NOMO-1 treated with dmso at 0.1 percent for 144 hours (cell line): ENCODE measurements around the gene PLA1A.
"Not testable (repeated sequence)": the region's sequence is repeated elsewhere in the genome, so short reads cannot be mapped to it uniquely, and the experiment has no call there.

Experiments used
- DNase-seq: peaks from one replicate; lab custom pipeline; 2025; ENCODE audit not compliant: unreplicated experiment; lab: John Stamatoyannopoulos, UW

PLA1A gene

DNA sequence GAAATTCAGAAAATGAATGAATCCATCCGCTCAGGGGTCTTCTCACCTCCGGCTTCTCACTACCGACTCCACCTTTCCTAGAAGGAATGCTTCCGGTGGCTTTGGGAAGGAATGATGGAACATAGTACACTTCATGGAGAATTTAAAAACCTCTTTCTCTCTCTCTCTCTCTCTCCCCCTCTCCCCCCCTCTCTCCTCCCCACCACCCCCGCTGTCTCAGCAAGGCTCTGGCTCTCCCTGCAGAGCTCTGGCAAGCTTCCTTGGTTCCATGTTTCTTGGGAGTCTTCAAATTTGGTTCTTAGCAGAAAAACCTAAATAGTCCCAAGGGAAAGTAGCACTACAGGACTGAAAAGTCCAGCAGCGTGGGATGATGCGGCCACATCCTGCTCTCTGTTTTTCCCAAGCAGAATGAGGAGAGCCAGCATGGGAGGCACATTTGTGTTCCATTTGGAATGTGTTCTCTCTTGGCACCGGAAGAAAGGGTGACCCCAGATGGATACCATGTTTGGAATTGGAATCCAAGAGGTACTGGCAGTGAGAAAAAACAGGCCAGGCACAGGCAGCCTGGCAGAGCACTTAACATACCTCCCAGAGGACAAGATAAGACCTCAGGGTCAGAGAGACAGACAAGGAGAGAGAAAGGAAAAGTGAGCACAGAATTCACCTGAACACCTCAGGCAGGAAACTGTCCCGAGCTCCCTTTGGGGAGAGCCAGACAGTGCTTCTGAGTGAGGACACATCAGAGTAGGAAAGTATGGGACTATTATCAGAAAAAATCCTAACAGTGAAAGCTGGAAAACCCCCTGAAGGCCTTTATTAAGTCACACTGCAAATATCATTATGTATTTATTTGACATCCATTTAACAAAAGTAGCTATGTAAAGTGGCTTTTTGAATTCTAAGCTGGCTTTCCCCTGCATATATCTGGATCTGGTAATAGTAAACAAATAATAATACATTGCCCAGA, 63.1 kb downstream of the PLA1A start, which contains the start of gene POPDC2:
Gene POPDC2 (minus strand): TSS at position 116 of the 967 bp plus-strand sequence. CDS start 166 bp downstream, outside the sequence.
- no peak for DNase-seq

DNA sequence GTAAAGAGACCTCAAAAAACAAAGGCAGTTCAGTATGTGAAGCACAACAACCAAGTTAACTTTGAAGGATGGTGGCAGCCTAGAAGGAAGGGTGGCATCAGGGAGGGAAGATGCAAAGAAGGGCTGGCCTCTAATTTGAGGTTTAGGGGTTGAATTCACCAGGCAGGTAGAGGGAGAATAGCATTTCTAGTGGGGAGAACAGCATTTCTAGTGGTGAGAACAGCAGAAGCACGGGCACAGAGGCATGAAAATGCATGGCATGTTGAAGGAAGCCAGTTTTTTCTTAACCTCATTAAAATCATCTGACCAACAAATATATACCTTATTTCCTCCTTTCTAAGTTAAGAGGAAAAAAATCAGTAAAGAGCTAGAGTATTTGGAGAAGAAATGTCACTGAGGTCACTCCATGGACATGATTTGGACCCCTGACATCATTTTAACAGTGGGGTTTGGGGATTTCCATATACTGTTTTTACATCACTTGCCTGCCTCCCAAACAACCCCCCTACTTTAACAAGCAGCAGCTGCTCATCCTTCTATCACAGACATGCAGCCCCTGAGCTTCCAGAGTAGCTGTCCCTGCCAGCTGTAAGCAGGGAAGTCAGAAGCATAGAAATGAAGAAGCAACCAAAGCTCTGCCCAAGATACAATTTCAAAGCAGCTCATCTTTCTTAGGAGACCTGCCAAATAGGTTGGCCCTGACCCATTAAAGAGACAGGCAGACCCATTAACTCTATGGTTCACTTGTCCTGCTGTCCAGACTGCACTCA, 65.1 kb downstream of the PLA1A start:
- no peak for DNase-seq

DNA sequence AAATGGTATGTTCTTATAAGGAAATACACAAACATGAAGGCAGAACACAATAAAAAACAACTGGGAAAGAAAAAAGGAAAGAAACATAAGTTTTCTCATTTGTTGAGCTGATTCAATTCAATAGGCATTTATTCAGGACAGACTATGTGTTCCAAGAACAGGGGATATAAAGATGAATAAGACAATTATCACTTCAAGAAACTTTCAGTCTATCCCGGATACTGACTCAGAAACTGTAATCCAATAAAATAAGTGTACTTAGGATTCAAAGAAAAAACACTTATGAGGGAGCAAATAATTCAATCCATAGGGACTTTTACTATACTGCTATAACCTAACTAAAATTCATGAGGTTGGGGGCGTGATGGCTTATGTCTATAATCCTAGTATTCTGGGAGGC, 66.2 kb downstream of the PLA1A start:
- no peak for DNase-seq

DNA sequence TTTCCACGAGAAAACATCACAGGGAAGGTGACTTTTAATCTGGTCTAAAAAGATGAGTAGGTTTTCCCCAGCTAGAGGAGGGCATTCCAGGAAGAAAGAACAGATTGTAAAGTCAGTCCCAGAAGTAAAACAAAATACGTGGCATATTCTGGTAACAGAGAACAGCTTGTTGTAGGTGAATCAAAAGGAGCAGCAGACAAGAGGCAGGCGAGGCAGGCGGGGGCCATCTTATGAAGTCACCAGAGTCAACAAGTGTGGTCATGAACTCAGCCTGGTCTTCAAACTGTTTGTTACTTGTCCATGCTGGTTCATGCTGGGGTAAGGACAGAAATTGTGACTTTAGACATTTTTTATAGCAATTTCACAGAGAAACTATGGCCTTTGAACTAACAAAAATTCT, 66.7 kb downstream of the PLA1A start:
- DNase-seq: no peak

DNA sequence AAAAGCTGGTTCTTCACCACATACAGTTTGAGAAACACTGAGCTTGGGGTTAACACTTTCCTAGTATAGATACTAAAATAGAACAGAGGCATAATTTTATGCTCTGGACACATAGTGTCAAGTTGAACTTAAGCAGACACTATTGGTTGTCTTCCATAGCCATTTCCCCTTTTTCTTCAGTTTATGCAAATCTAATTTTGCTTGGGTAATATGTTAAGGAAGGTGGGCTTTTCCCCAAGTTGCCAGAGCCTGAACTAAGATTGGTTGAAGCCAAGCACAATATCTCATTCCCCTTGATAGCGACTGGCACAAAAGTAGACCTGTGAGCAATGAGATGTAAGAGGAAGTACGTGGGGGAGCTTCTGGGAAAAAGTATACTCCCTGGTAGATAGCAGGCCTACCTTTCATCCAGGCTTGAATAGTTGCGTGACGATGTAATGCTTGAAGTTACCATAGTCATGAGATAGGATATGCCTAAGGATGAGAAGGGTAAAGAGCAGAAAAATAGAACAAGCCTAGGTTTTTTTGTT, 67.2 kb downstream of the PLA1A start:
- DNase-seq: no peak

DNA sequence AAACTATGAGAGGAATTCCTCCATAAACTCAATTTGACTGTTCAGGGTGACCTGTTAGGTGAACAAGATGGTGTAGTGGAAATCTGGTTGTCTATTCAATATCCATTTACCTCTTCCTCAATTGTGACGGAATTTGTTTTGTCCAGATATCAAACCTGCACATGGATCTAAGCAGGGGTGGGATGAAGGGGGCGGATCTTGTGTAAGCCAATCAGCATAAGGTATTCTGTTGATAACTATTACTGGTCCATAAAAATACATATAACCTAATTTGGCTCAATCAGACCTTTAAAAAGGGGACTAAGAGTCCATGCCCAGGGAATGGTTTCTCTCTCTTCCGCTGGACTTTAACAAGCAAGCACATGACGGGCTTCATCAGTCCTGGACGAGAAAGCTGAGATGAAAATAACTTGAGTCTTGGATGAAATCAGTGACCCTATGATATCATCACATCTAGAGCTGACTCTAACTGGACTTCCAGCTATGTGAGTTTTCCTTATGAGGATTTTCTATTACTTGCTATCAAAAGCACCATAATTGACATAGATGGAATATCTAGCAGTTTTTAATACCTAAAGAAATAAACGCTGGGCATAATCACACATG, 68.4 kb downstream of the PLA1A start:
- no peak for DNase-seq

DNA sequence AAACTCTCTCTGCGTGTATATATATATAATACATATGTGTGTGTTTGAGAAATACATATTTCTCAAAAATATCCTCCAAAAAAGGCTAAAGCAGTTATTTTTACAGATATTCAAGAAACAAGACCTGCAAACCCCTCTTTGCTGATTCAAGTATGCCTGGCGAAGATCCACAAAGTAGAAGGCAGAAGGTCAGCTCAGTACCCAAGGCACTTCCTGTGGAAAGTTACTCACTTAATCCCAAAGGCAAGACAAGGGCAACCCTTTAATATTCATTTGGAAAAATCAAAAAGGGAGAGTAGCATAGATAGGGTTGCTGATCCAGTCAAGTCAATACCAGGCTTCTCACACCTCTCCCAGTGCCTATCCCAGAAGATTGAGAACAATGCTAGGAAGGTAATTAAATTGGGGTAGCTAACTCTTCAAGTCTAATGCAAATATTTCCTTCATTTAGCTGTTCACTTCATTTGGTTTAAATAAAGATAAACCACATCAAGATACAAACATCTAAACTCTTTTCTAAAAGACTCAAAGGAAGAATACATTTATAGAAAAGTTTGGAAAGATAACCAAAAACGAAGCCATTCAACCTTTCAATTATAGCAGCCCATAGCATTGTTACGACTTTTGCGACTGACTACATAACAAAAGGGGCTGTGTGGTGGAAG, 72.4 kb downstream of the PLA1A start:
- DNase-seq: no peak

DNA sequence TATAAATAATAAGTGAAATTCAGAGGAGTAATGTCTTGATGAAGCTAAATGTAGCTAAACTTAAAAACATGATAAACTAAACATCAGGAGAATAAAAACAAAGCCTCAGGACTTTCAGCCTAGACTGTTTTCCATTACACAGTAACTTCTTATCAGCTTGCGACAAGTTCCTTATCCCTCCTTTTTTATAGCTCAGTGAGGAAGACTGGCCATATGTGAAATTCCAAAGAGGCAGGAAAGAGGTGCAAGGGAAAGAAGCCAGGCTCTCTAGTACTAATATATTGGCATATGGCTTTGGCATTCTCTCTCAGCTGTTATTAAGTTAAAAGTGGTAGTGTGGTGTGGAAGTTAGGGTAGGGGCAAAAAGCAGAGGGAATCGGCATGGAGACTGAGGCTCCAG, 75.1 kb downstream of the PLA1A start:
- DNase-seq: no peak

DNA sequence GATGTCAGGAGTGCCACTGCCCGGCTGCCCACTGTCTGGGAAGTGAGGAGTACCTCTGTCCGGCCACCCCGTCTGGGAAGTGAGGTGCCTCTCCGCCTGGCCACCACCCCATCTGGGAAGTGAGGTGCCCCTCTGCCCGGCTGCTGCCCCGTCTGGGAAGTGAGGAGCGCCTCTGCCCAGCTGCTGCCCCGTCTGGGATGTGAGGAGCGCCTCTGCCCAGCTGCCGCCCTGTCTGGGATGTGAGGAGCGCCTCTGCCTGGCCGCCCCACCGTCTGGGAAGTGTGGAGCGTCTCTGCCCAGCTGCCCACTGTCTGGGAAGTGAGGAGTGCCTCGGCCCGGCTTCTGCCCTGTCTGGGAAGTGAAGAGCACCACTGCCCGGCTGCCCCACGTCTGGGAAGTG, 76.2 kb downstream of the PLA1A start:
- no peak for DNase-seq

DNA sequence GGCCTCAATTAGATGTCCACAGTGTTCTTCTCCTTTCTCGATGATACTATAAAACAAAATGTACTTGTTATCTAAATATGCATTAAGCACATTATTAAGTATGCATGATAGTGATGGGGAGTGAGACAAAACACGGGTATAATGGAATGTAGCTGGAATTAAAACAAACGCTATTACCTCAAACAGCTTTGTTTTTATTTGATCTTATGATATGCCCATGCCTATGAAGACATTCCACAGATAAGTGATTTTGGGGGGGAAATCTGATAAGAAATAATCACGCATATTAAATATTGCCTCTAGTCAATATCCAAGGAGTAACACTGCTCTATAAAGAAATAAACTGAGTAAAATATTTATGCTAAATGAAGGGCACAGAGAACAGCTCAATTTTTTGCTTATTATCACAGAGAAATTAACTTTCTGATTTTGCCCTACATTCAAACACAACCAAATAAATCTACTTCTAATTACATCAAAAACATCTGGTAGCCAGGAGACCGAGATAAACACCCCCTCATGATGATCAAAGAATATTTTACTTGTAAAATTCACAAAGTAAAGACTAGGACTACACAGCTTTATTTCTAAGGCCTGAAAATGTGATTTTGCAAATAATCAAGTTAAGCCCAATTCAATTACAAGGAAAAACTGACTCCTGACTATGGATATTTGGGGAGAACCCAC, 77.6 kb downstream of the PLA1A start:
- no peak for DNase-seq

DNA sequence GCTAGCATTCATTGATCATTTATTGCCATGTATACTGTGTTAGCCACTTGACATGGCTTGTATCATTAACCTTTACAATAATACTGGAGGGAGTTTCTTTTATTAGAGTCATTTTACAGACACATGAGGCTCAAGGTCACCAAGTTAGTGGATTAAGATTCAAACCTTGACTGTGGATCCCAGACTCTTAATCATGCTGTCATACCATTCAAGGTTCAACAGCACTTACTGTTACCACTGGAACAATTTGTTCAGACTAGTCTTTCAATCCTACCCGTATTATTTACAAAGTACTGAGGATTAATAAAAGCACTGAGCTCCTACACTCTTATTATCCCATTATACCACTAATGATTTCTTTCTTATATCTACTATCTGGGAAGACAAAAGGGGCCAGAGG, 78.3 kb downstream of the PLA1A start:
- DNase-seq: no peak

DNA sequence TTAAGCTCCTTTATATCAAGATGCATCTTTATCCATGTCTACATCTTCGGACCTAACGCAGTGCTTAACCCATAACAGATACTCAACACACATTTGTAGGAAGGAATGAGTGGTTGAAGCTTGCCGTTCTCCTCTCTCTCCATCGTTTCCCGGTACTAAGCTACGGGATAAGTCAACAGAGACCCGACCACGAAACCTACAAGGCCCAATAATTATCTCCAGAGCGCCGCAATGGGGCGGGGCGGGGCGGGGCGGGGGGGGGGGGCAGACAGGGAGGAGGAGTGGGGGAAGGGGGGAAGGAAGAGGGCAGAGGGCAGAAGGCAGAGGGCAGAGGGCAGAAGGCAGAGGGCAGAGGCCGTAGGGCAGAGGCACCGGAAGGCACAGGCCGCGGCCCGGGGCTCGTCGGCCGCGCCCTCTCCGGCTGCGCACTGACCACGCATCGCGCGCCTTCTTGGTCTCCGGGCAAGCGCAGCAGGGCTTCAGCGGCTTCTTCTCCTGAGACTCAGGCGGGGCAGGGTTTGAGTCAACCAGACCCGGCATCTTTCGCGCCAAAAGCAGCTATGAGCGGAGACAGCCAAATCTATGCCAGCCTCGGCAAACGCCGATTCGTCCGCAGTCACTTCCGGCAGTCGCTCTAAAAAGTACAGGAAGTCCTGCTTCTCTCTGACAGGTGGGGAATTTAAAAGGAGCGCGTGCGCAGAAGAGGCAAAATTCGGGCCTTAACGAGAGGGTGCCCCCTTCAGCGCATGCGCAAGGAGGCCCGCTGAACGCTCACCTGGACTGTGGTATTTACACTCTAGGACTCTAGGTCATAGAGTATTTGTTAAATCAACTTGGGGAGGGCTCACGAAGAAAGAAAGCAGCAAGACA, 79.3 kb downstream of the PLA1A start, which contains the start of gene COX17:
Gene COX17 (minus strand): TSS at position 636 of the 870 bp plus-strand sequence. CDS start 96 bp downstream, at position 540.
- DNase-seq: peak; percentile 88

DNA sequence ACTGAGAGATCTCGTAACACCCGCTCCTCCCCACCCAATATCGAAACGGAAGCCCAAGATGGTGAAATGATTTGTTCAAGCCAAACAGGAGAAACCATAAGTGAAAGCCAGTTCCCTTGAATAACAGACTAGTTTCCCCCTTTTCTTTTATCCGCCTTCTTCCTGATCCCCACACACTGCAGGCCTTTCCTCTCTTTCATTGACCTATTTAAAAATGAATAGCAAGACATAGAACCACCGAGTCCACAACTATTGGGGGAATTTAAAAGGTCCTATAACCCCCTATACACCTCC, 79.9 kb downstream of the PLA1A start:
- DNase-seq: no peak

DNA sequence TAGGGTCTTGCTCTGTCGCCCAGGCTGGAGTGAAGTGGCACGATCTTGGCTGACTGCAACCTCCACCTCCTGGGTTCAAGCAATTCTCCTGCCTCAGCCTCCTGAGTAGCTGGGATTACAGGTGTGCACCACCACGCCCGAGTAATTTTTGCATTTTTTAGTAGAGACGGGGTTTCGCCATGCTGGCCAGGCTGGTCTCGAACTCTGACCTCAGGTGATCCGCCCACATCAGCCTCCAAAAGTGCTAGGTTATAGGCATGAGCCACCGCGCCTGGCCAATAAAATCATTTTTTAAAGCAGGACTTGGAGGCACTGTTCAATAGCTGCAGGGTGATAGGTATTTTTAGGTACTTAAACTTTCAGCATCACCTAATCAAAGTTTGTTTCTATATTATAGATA, 80.5 kb downstream of the PLA1A start:
- not testable (repeated sequence) for DNase-seq
